HFF-Myc (cell line): Measurements from ENCODE around the gene ATP10A.

Source experiments
- DNase-seq: peaks from one replicate; pipeline ENCODE4 v3.0.0-alpha.2; 2011; ENCODE audit warnings: low read depth; ENCODE audit errors: extremely low read depth
- H3K4me3 ChIP-seq: replicated peaks from 2 replicates; pipeline ENCODE4 v1.5.1; 2011; ENCODE audit warnings: low read depth, mild to moderate bottlenecking, control low read depth, low read length
- CTCF ChIP-seq: IDR thresholded peaks from 2 replicates; pipeline ENCODE4 v1.5.1; 2012; ENCODE audit warnings: mild to moderate bottlenecking, low read depth, low read length, control low read depth; ENCODE audit errors: missing control alignments

ATP10A gene

GRCh38 chr15:25690673-25691543 is 172.2 kb downstream of the ATP10A start:
- no peak for TF ChIP-seq CTCF
- DNase-seq = no peak
- H3K4me3 ChIP-seq = no peak overlapping the region

- no peak for DNase-seq
- no peak for TF ChIP-seq CTCF
Measured at GRCh38 chr15:25689592-25689991, 173.5 kb downstream of the ATP10A start.

GRCh38 chr15:25688166-25688565 is 175.0 kb downstream of the ATP10A start:
- no peak overlapping the region for H3K4me3 ChIP-seq
- no peak for DNase-seq
- no peak for TF ChIP-seq CTCF

More at GRCh38 chr15:25689592-25689991, 173.5 kb downstream of the ATP10A start:
- no peak overlapping the region for H3K4me3 ChIP-seq

- DNase-seq = no peak
- TF ChIP-seq CTCF = no peak
- H3K4me3 ChIP-seq = no peak overlapping the region
Measured at GRCh38 chr15:25687689-25688088, 175.4 kb downstream of the ATP10A start.

GRCh38 chr15:25687276-25687675 is 175.9 kb downstream of the ATP10A start:
- no peak overlapping the region for H3K4me3 ChIP-seq
- no peak for TF ChIP-seq CTCF
- no peak for DNase-seq

GRCh38 chr15:25686780-25687179 is 176.3 kb downstream of the ATP10A start:
- DNase-seq = no peak
- no peak for TF ChIP-seq CTCF

More at GRCh38 chr15:25686780-25687179, 176.3 kb downstream of the ATP10A start:
- H3K4me3 ChIP-seq = no peak overlapping the region
